ENCODE measurements around the gene TDG. TPM values are rescaled to one million over a fixed set of nuclear protein-coding genes. Genes with fewer than 3 reads are reported as not detected.
"Not testable (repeated sequence)": the region's sequence is repeated elsewhere in the genome, so short reads cannot be mapped to it uniquely, and the experiment has no call there.

Gene TDG
- total RNA-seq, 4 donors from 2014 or later = 5.1 to 17.5 (median 9.0) TPM

- TF ChIP-seq CTCF (IDR thresholded peaks at IDR 0.05 in 4 of 5, conservative IDR thresholded peaks at IDR 0.05 in 1 of 5) (no peak), POLR2A (IDR thresholded peaks at IDR 0.05) (no peak)
- ATAC-seq (no peak), DNase-seq (no peak)
- H3K9me3 ChIP-seq = no peaks in the 10 kb centered on the region
- in situ Hi-C loops (cut with MboI; ENCODE audit: low sequenced_read_pairs in 4 of 4) (no loop called here), intact Hi-C loops (cut with DNase I; ENCODE audit: low total_unique reads) (no loop called here)
- no peaks in the 10 kb centered on the region for H3K4me1 ChIP-seq
- no peak overlapping the region for H3K4me3 ChIP-seq
- H3K27me3 ChIP-seq = peaks cover 0 to 3% (median 0%) of the 10 kb centered on the region in 3 donors
- no peaks in the 10 kb centered on the region for H3K36me3 ChIP-seq
- H3K27ac ChIP-seq = no peak overlapping the region
Measured at GRCh38 chr12:104023710-104024109, 58.0 kb downstream of the TDG start.

- TF ChIP-seq POLR2A (IDR thresholded peaks at IDR 0.05) (no peak), CTCF (IDR thresholded peaks at IDR 0.05 in 4 of 5, conservative IDR thresholded peaks at IDR 0.05 in 1 of 5) (no peak)
- in situ Hi-C loops (cut with MboI; ENCODE audit: low sequenced_read_pairs in 4 of 4) = no loop called here
- no peaks in the 10 kb centered on the region for H3K36me3 ChIP-seq
- peaks cover 0 to 3% (median 0%) of the 10 kb centered on the region in 3 donors for H3K27me3 ChIP-seq
- intact Hi-C loops (cut with DNase I; ENCODE audit: low total_unique reads) = no loop called here
- no peak for ATAC-seq
- no peaks in the 10 kb centered on the region for H3K4me1 ChIP-seq
- no peaks in the 10 kb centered on the region for H3K9me3 ChIP-seq
- no peak overlapping the region for H3K27ac ChIP-seq
- DNase-seq = no peak
- H3K4me3 ChIP-seq = no peak overlapping the region
Measured at GRCh38 chr12:104024348-104024747, 58.7 kb downstream of the TDG start.

GRCh38 chr12:104025771-104026170 lies 60.1 kb downstream of the TDG start:
- Histone ChIP-seq H3K9me3 (no peaks in the 10 kb centered on the region), H3K4me1 (no peaks in the 10 kb centered on the region), H3K4me3 (no peak overlapping the region), H3K27ac (no peak overlapping the region), H3K27me3 (peaks cover 0 to 3% (median 0%) of the 10 kb centered on the region in 3 donors), H3K36me3 (no peaks in the 10 kb centered on the region)
- ATAC-seq (no peak), DNase-seq (no peak)
- in situ Hi-C loops (cut with MboI; ENCODE audit: low sequenced_read_pairs in 4 of 4) (no loop called here), intact Hi-C loops (cut with DNase I; ENCODE audit: low total_unique reads) (no loop called here)
- TF ChIP-seq POLR2A (IDR thresholded peaks at IDR 0.05) = no peak
- TF ChIP-seq CTCF (IDR thresholded peaks at IDR 0.05 in 4 of 5, conservative IDR thresholded peaks at IDR 0.05 in 1 of 5) = no peak

- intact Hi-C loops (cut with DNase I; ENCODE audit: low total_unique reads) = no loop called here
- in situ Hi-C loops (cut with MboI; ENCODE audit: low sequenced_read_pairs in 4 of 4) = no loop called here
- TF ChIP-seq POLR2A (IDR thresholded peaks at IDR 0.05) = no peak
- TF ChIP-seq CTCF (IDR thresholded peaks at IDR 0.05 in 4 of 5, conservative IDR thresholded peaks at IDR 0.05 in 1 of 5) = no peak
- H3K27me3 ChIP-seq = peaks cover 0 to 3% (median 0%) of the 10 kb centered on the region in 3 donors
- H3K36me3 ChIP-seq = no peaks in the 10 kb centered on the region
- no peak overlapping the region for H3K27ac ChIP-seq
- H3K4me1 ChIP-seq = no peaks in the 10 kb centered on the region
- no peak overlapping the region for H3K4me3 ChIP-seq
- no peak for ATAC-seq
- no peak for DNase-seq
- H3K9me3 ChIP-seq = no peaks in the 10 kb centered on the region
Measured at GRCh38 chr12:104026841-104027599, 61.3 kb downstream of the TDG start.

- in situ Hi-C loops (cut with MboI; ENCODE audit: low sequenced_read_pairs in 4 of 4); H3K36me3 ChIP-seq; H3K27me3 ChIP-seq; H3K27ac ChIP-seq; intact Hi-C loops (cut with DNase I; ENCODE audit: low total_unique reads); ATAC-seq; H3K4me3 ChIP-seq; H3K4me1 ChIP-seq; DNase-seq; H3K9me3 ChIP-seq: not testable (repeated sequence)
Measured at GRCh38 chr12:104030596-104030995, 64.9 kb downstream of the TDG start.

- H3K36me3 ChIP-seq; in situ Hi-C loops (cut with MboI; ENCODE audit: low sequenced_read_pairs in 4 of 4); DNase-seq; ATAC-seq; H3K4me1 ChIP-seq; intact Hi-C loops (cut with DNase I; ENCODE audit: low total_unique reads); H3K27ac ChIP-seq; H3K9me3 ChIP-seq; H3K27me3 ChIP-seq; H3K4me3 ChIP-seq: not testable (repeated sequence)
Measured at GRCh38 chr12:104036143-104036542, 70.5 kb downstream of the TDG start.

Measured in gastrocnemius medialis (tissue), 4 donors.